Muscle of leg (tissue), 11 donors: ENCODE results near the gene DCLK2. TPM values are rescaled to one million over a fixed set of nuclear protein-coding genes. Genes with fewer than 3 reads are reported as not detected.
A peak's percentile ranks its signal among the peaks of the same experiment; 100 is the strongest.

Experiments used
- DNase-seq: peaks from one replicate; pipeline ENCODE4 v3.0.0; 2013
- H3K27ac ChIP-seq: one replicate; pipeline ENCODE4 v1.5.1; 2013; ENCODE audit warnings: mild to moderate bottlenecking, low read length, control low read depth
- H3K27me3 ChIP-seq: one replicate; pipeline ENCODE4 v1.6.1; 2013; ENCODE audit warnings: low read length; ENCODE audit not compliant: control insufficient read depth, insufficient read depth
- H3K36me3 ChIP-seq: one replicate; pipeline ENCODE4 v1.6.1; 2013; ENCODE audit warnings: low read length; ENCODE audit not compliant: control insufficient read depth, insufficient read depth
- H3K4me1 ChIP-seq: one replicate; pipeline ENCODE4 v1.6.1; 2013; ENCODE audit warnings: low read length; ENCODE audit not compliant: control insufficient read depth, insufficient read depth
- H3K4me3 ChIP-seq: one replicate; pipeline ENCODE4 v1.5.1; 2013; ENCODE audit warnings: low read length, control low read depth
- H3K9me3 ChIP-seq: replicated peaks from 2 replicates; pipeline ENCODE4 v1.6.1; 2013; ENCODE audit warnings: low read depth, low read length; ENCODE audit not compliant: control insufficient read depth
- WGBS: methylation state at CpG from one replicate; pipeline ENCODE4 v1.1.5; 2013; ENCODE audit warnings: missing lambda C conversion rate; ENCODE audit not compliant: insufficient coverage; 5-methylcytosine and 5-hydroxymethylcytosine counted together
- polyA plus RNA-seq, 8 donors: library from polyadenylated mRNA; unstranded; fragments of 120-200 nt; gene quantifications; one replicate each; pipeline versions ENCODE4 v1.2.1 to v1.2.3, GENCODE V29; 2013; ENCODE audit warnings: inconsistent platforms in 1 of 8, low replicate concordance in 1 of 8; ENCODE audit not compliant: insufficient read length in 8 of 8, insufficient read depth in 1 of 8
- total RNA-seq: library from RNA; stranded (reverse); fragments of 120-200 nt; gene quantifications from one replicate; pipeline ENCODE4 v1.2.4, GENCODE V29; 2013

DCLK2 gene
- total and polyA plus RNA-seq, 9 donors: 4.5 to 10.0 (median 7.8) TPM

- H3K27ac ChIP-seq: no peak overlapping the region
- no CpG with 5 or more reads among the region's 4 CpGs for WGBS
- no peak for DNase-seq
Observed at GRCh38 chr4:150299816-150300215, 221.6 kb downstream of the DCLK2 start.

GRCh38 chr4:150302553-150302952, 224.3 kb downstream of the DCLK2 start:
- H3K9me3 ChIP-seq: no peaks in the 10 kb centered on the region
- no peaks in the 10 kb centered on the region for H3K36me3 ChIP-seq
- H3K27me3 ChIP-seq: no peaks in the 10 kb centered on the region
- no peak overlapping the region for H3K27ac ChIP-seq
- no peaks in the 10 kb centered on the region for H3K4me1 ChIP-seq
- WGBS: no CpG with 5 or more reads among the region's 4 CpGs
- peak; percentile 28 for DNase-seq
- no peak overlapping the region for H3K4me3 ChIP-seq

More at GRCh38 chr4:150299816-150300215, 221.6 kb downstream of the DCLK2 start:
- H3K4me1 ChIP-seq: no peaks in the 10 kb centered on the region
- no peaks in the 10 kb centered on the region for H3K9me3 ChIP-seq
- H3K27me3 ChIP-seq: no peaks in the 10 kb centered on the region
- no peaks in the 10 kb centered on the region for H3K36me3 ChIP-seq
- H3K4me3 ChIP-seq: no peak overlapping the region

- Histone ChIP-seq H3K27ac (no peak overlapping the region), H3K4me1 (no peaks in the 10 kb centered on the region), H3K9me3 (no peaks in the 10 kb centered on the region), H3K36me3 (no peaks in the 10 kb centered on the region), H3K4me3 (no peak overlapping the region), H3K27me3 (no peaks in the 10 kb centered on the region)
- DNase-seq: no peak
- no CpG with 5 or more reads among the region's 2 CpGs for WGBS
Observed at GRCh38 chr4:150305995-150306394, 227.8 kb downstream of the DCLK2 start.

GRCh38 chr4:150306719-150307118, 228.5 kb downstream of the DCLK2 start:
- DNase-seq: no peak
- WGBS: no CpG with 5 or more reads among the region's 1 CpG
- Histone ChIP-seq H3K4me3 (no peak overlapping the region), H3K27ac (no peak overlapping the region), H3K4me1 (no peaks in the 10 kb centered on the region), H3K27me3 (no peaks in the 10 kb centered on the region), H3K36me3 (no peaks in the 10 kb centered on the region), H3K9me3 (no peaks in the 10 kb centered on the region)
